GM18520 (cell line): ENCODE data around the gene MZB1.

Experiments used
- ATAC-seq: cut with Tn5 transposase; IDR thresholded peaks from one replicate; pipeline ENCODE4 v1.9.1; 2021; ENCODE audit not compliant: unreplicated experiment

Gene MZB1

GRCh38 chr5:139340051-139340450, 49.7 kb downstream of the MZB1 start:
- no peak for ATAC-seq
